ENCODE data around the gene GABRG2. TPM values are rescaled to one million over a fixed set of nuclear protein-coding genes. Genes with fewer than 3 reads are reported as not detected.

GABRG2 gene
- total RNA-seq = not detected in 2 replicates

DNA sequence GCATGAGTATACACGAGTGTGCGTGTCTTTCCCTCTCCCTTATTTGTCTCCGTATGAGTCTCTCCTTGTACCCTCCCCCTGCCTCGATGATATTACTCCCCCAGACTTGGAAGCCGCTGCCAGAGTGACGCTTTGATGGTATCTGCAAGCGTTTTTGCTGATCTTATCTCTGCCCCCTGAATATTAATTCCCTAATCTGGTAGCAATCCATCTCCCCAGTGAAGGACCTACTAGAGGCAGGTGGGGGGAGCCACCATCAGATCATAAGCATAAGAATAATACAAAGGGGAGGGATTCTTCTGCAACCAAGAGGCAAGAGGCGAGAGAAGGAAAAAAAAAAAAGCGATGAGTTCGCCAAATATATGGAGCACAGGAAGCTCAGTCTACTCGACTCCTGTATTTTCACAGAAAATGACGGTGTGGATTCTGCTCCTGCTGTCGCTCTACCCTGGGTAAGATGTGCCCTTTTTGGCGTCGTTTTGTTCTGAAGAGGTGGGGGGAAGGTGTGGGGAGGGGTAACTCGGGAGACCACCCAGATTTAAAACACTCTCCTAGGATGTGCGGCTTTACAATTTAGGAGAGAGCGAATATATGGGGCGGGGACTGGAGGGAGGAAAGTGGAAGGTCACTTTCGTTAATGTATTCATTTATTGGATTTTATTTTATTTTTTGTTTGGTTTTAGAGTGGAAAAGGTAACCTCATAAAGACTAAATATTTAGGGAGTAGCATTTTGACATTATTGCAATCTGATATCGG lies at the start of gene GABRG2:
GABRG2 (plus strand) TSS at position 119 of the 757 bp plus-strand sequence; CDS start at position 346, 227 bp downstream.

Other genes with a start within 250 kb of the GABRG2 start
- not detected in 2 replicates for gene GABRA1, start 219.7 kb upstream of the GABRG2 start, total RNA-seq

Data from epithelial cell of umbilical artery (primary cell).